ENCODE data around the gene GPR87.

The GPR87 gene

GRCh38 chr3:151329363-151329762, 12.7 kb upstream of the GPR87 start, which contains the start of gene P2RY13:
TSS of gene P2RY13 (minus strand) at chr3:151329549. CDS start at chr3:151329528, 21 bp downstream.
- ChIA-PET POLR2A (no interaction called here), CTCF (interaction anchor here (2.5 kb wide), 1 partner anchor 16 kb away, joined by 19 read pairs; no protein-coding TSS in a partner anchor)
- TF ChIP-seq, protein P1, sequence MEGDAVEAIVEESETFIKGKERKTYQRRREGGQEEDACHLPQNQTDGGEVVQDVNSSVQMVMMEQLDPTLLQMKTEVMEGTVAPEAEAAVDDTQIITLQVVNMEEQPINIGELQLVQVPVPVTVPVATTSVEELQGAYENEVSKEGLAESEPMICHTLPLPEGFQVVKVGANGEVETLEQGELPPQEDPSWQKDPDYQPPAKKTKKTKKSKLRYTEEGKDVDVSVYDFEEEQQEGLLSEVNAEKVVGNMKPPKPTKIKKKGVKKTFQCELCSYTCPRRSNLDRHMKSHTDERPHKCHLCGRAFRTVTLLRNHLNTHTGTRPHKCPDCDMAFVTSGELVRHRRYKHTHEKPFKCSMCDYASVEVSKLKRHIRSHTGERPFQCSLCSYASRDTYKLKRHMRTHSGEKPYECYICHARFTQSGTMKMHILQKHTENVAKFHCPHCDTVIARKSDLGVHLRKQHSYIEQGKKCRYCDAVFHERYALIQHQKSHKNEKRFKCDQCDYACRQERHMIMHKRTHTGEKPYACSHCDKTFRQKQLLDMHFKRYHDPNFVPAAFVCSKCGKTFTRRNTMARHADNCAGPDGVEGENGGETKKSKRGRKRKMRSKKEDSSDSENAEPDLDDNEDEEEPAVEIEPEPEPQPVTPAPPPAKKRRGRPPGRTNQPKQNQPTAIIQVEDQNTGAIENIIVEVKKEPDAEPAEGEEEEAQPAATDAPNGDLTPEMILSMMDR (IDR thresholded peaks at IDR 0.05; ENCODE audit: control extremely low read depth, extremely low read depth, low read depth, missing control alignments) = no peak
- no peak for DNase-seq (ENCODE audit: extremely low spot score)

GRCh38 chr3:151328298-151328995, 11.8 kb upstream of the GPR87 start:
- TF ChIP-seq, protein P1 (IDR thresholded peaks at IDR 0.05; ENCODE audit: control extremely low read depth, extremely low read depth, low read depth, missing control alignments) = no peak
- ChIA-PET POLR2A (no interaction called here), CTCF (interaction anchor here (0.7 to 2.5 kb wide), 17 partner anchors 9 to 1074 kb away, joined by 3 to 19 read pairs (median 3); partner anchors contain the start of gene GPR87)
- DNase-seq (ENCODE audit: extremely low spot score) = no peak

- ChIA-PET POLR2A (no interaction called here), CTCF (interaction anchor here (0.6 to 2.5 kb wide), 18 partner anchors 9 to 1075 kb away, joined by 3 to 19 read pairs (median 4); partner anchors contain the start of gene GPR87)
- TF ChIP-seq, protein P1 (IDR thresholded peaks at IDR 0.05; ENCODE audit: control extremely low read depth, extremely low read depth, low read depth, missing control alignments) = peak; percentile 42
- DNase-seq (ENCODE audit: extremely low spot score) = peak; percentile 16
Observed at GRCh38 chr3:151327571-151328198, 11.1 kb upstream of the GPR87 start.

DNA sequence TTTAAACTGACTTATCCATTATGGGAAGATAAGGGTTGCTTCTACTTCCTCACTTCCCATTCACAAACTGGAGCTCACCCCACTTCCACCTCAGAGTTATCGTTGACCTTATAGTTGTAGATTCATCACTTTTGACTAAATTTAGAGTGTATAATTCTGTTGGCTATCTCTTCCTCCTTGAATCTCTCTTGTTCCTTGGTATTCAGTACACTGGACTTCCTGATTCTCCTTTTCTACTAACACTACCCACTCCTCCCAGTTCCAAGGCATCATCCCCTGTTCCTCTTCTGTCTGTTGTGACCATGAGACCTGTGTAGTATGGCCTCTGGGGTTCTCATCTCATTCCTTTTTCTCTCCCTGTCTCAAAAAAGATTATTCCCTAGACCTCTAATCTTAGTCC, 5.9 kb upstream of the GPR87 start:
- no peak for DNase-seq (ENCODE audit: extremely low spot score)
- ChIA-PET CTCF (interaction anchor here (1.0 to 1.4 kb wide), 2 partner anchors 13 to 154 kb away, joined by 3 read pairs; no protein-coding TSS in a partner anchor), POLR2A (no interaction called here)
- TF ChIP-seq, protein P1 (IDR thresholded peaks at IDR 0.05; ENCODE audit: control extremely low read depth, extremely low read depth, low read depth, missing control alignments) = no peak

DNA sequence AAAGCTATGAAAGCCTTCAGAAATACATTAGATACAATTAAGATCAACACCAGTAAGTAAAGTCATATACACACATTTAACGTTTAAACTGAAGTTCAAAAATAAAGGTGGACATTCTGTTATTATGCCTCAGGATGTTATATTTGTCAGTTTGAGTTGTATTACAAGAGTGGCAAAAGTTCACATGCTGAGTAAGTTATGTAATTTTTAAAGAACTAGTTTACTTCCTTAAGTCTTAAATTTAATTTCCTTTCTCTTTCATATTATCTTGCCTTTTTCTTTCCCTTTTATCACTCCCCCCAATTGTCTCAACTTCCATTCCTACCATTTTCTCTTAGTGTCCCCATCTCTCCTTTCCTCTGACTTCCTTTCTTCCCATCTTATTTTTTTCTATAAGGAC, 4.9 kb upstream of the GPR87 start:
- ChIA-PET POLR2A (no interaction called here), CTCF (interaction anchor here (0.7 to 1.3 kb wide), 5 partner anchors 8 to 153 kb away, joined by 3 to 6 read pairs (median 4); no protein-coding TSS in a partner anchor)
- TF ChIP-seq, protein P1 (IDR thresholded peaks at IDR 0.05; ENCODE audit: control extremely low read depth, extremely low read depth, low read depth, missing control alignments) = no peak
- no peak for DNase-seq (ENCODE audit: extremely low spot score)

- DNase-seq (ENCODE audit: extremely low spot score) = no peak
- POLR2A ChIA-PET = no interaction called here
- TF ChIP-seq, protein P1 (IDR thresholded peaks at IDR 0.05; ENCODE audit: control extremely low read depth, extremely low read depth, low read depth, missing control alignments) = no peak
- CTCF ChIA-PET = no interaction called here
Observed at GRCh38 chr3:151320131-151320530, 3.5 kb upstream of the GPR87 start.

All from GM10248 (cell line).